ENCODE results near the gene DBX2.
"Not testable (repeated sequence)": the region's sequence is repeated elsewhere in the genome, so short reads cannot be mapped to it uniquely, and the experiment has no call there.

Gene DBX2

GRCh38 chr12:45050751-45051571 lies at the start of gene DBX2:
DBX2 (minus strand) TSS chr12:45051099; CDS start chr12:45050927, 172 bp downstream.
- no peaks in the 10 kb centered on the region for H3K9me3 Mint-ChIP-seq
- H3K27ac Mint-ChIP-seq, result no peak within 1 kb of the TSS
- no peaks in the 10 kb centered on the region for H3K36me3 Mint-ChIP-seq (ENCODE audit: low read depth)
- no peak within 1 kb of the TSS for H3K4me3 Mint-ChIP-seq
- H3K4me1 Mint-ChIP-seq (ENCODE audit: low read depth), result no peaks in the 10 kb centered on the region
- peaks cover 60% of the 10 kb centered on the region for H3K27me3 Mint-ChIP-seq (ENCODE audit: low read depth)

GRCh38 chr12:45098766-45099165 lies 47.9 kb upstream of the DBX2 start:
- Mint-ChIP-seq H3K4me3 (no peak overlapping the region), H3K9me3 (no peaks in the 10 kb centered on the region), H3K4me1 (ENCODE audit: low read depth) (no peaks in the 10 kb centered on the region), H3K36me3 (ENCODE audit: low read depth) (no peaks in the 10 kb centered on the region), H3K27me3 (ENCODE audit: low read depth) (peaks cover 3% of the 10 kb centered on the region), H3K27ac (no peak overlapping the region)

- not testable (repeated sequence) for H3K27ac Mint-ChIP-seq; H3K9me3 Mint-ChIP-seq; H3K36me3 Mint-ChIP-seq (ENCODE audit: low read depth); H3K4me1 Mint-ChIP-seq (ENCODE audit: low read depth); H3K4me3 Mint-ChIP-seq; H3K27me3 Mint-ChIP-seq (ENCODE audit: low read depth)
These were observed 44.5 kb upstream of the DBX2 start for GRCh38 chr12:45095417-45095816.

- Mint-ChIP-seq H3K4me1 (ENCODE audit: low read depth) (no peaks in the 10 kb centered on the region), H3K9me3 (no peaks in the 10 kb centered on the region), H3K27ac (no peak overlapping the region), H3K36me3 (ENCODE audit: low read depth) (no peaks in the 10 kb centered on the region), H3K4me3 (no peak overlapping the region), H3K27me3 (ENCODE audit: low read depth) (peaks cover 3% of the 10 kb centered on the region)
These were observed 42.2 kb upstream of the DBX2 start for GRCh38 chr12:45093051-45093450.

GRCh38 chr12:45089411-45090075 lies 38.6 kb upstream of the DBX2 start:
- Mint-ChIP-seq H3K4me3 (no peak overlapping the region), H3K27ac (no peak overlapping the region), H3K27me3 (ENCODE audit: low read depth) (peaks cover 3% of the 10 kb centered on the region), H3K36me3 (ENCODE audit: low read depth) (no peaks in the 10 kb centered on the region), H3K9me3 (peaks cover 5% of the 10 kb centered on the region), H3K4me1 (ENCODE audit: low read depth) (no peaks in the 10 kb centered on the region)

- H3K4me3 Mint-ChIP-seq, result no peak overlapping the region
- H3K4me1 Mint-ChIP-seq (ENCODE audit: low read depth), result no peaks in the 10 kb centered on the region
- H3K9me3 Mint-ChIP-seq, result peaks cover 5% of the 10 kb centered on the region
- H3K36me3 Mint-ChIP-seq (ENCODE audit: low read depth), result no peaks in the 10 kb centered on the region
- H3K27me3 Mint-ChIP-seq (ENCODE audit: low read depth), result peaks cover 3% of the 10 kb centered on the region
- no peak overlapping the region for H3K27ac Mint-ChIP-seq
These were observed 37.7 kb upstream of the DBX2 start for GRCh38 chr12:45088608-45089007.

GRCh38 chr12:45084248-45084647 lies 33.3 kb upstream of the DBX2 start:
- H3K4me3 Mint-ChIP-seq; H3K36me3 Mint-ChIP-seq (ENCODE audit: low read depth); H3K4me1 Mint-ChIP-seq (ENCODE audit: low read depth): not testable (repeated sequence)

GRCh38 chr12:45077251-45077650 lies 26.4 kb upstream of the DBX2 start:
- no peak overlapping the region for H3K4me3 Mint-ChIP-seq
- no peaks in the 10 kb centered on the region for H3K4me1 Mint-ChIP-seq (ENCODE audit: low read depth)
- H3K27ac Mint-ChIP-seq, result no peak overlapping the region
- H3K27me3 Mint-ChIP-seq (ENCODE audit: low read depth), result peaks cover 5% of the 10 kb centered on the region
- no peaks in the 10 kb centered on the region for H3K36me3 Mint-ChIP-seq (ENCODE audit: low read depth)
- no peaks in the 10 kb centered on the region for H3K9me3 Mint-ChIP-seq

More at GRCh38 chr12:45084248-45084647, 33.3 kb upstream of the DBX2 start:
- H3K9me3 Mint-ChIP-seq; H3K27ac Mint-ChIP-seq; H3K27me3 Mint-ChIP-seq (ENCODE audit: low read depth): not testable (repeated sequence)

GRCh38 chr12:45076417-45077026 lies 25.6 kb upstream of the DBX2 start:
- H3K4me1 Mint-ChIP-seq (ENCODE audit: low read depth), result no peaks in the 10 kb centered on the region
- no peak overlapping the region for H3K4me3 Mint-ChIP-seq
- peaks cover 5% of the 10 kb centered on the region for H3K27me3 Mint-ChIP-seq (ENCODE audit: low read depth)
- no peaks in the 10 kb centered on the region for H3K36me3 Mint-ChIP-seq (ENCODE audit: low read depth)
- H3K27ac Mint-ChIP-seq, result no peak overlapping the region
- no peaks in the 10 kb centered on the region for H3K9me3 Mint-ChIP-seq

GRCh38 chr12:45075587-45076282 lies 24.8 kb upstream of the DBX2 start:
- Mint-ChIP-seq H3K27me3 (ENCODE audit: low read depth) (peaks cover 5% of the 10 kb centered on the region), H3K4me1 (ENCODE audit: low read depth) (no peaks in the 10 kb centered on the region), H3K4me3 (no peak overlapping the region), H3K36me3 (ENCODE audit: low read depth) (no peaks in the 10 kb centered on the region), H3K27ac (no peak overlapping the region), H3K9me3 (no peaks in the 10 kb centered on the region)

- no peak overlapping the region for H3K27ac Mint-ChIP-seq
- H3K4me1 Mint-ChIP-seq (ENCODE audit: low read depth), result no peaks in the 10 kb centered on the region
- no peaks in the 10 kb centered on the region for H3K36me3 Mint-ChIP-seq (ENCODE audit: low read depth)
- H3K4me3 Mint-ChIP-seq, result no peak overlapping the region
- H3K27me3 Mint-ChIP-seq (ENCODE audit: low read depth), result no peaks in the 10 kb centered on the region
- H3K9me3 Mint-ChIP-seq, result peaks cover 45% of the 10 kb centered on the region
These were observed 14.3 kb upstream of the DBX2 start for GRCh38 chr12:45065125-45065626.

- Mint-ChIP-seq H3K27ac (no peak overlapping the region), H3K36me3 (ENCODE audit: low read depth) (no peaks in the 10 kb centered on the region), H3K9me3 (peaks cover 14% of the 10 kb centered on the region), H3K4me3 (no peak overlapping the region), H3K4me1 (ENCODE audit: low read depth) (no peaks in the 10 kb centered on the region), H3K27me3 (ENCODE audit: low read depth) (no peaks in the 10 kb centered on the region)
These were observed 10.1 kb upstream of the DBX2 start for GRCh38 chr12:45060976-45061375.

GRCh38 chr12:45051572-45052125 lies 750 bp upstream of the DBX2 start:
- Mint-ChIP-seq H3K4me1 (ENCODE audit: low read depth) (no peaks in the 10 kb centered on the region), H3K4me3 (no peak overlapping the region), H3K27me3 (ENCODE audit: low read depth) (peaks cover 57% of the 10 kb centered on the region), H3K27ac (no peak overlapping the region), H3K9me3 (no peaks in the 10 kb centered on the region), H3K36me3 (ENCODE audit: low read depth) (no peaks in the 10 kb centered on the region)
